GM12874 (cell line): ENCODE measurements around the gene PIK3R1.

Source experiments
- TF ChIP-seq, protein P1 (sequence below): IDR thresholded peaks from 2 replicates; pipeline ENCODE4 v1.5.1; 2011; ENCODE audit warnings: low read depth, mild to moderate bottlenecking, control low read depth, low read length, moderate library complexity; ENCODE audit not compliant: insufficient read depth

The PIK3R1 gene

DNA sequence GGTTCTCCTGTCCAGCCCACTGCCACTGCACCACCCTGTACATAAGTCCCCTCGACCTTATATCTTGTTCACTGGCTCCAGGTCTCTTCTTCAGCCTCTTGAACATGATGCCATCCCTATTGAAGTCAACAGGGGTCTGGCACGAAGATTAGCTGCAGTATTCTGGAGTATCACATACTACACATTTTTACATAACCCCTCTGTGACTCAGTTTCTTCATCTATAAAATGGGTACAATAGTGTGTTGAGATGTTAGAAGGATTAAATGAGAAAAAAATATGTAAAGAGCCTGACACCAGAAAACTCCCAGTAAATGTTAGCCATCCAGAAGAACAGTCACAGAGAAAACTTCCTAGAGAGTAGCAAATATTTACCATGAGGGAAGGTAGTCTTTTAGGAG lies 98.9 kb downstream of the PIK3R1 start:
- TF ChIP-seq, protein P1, sequence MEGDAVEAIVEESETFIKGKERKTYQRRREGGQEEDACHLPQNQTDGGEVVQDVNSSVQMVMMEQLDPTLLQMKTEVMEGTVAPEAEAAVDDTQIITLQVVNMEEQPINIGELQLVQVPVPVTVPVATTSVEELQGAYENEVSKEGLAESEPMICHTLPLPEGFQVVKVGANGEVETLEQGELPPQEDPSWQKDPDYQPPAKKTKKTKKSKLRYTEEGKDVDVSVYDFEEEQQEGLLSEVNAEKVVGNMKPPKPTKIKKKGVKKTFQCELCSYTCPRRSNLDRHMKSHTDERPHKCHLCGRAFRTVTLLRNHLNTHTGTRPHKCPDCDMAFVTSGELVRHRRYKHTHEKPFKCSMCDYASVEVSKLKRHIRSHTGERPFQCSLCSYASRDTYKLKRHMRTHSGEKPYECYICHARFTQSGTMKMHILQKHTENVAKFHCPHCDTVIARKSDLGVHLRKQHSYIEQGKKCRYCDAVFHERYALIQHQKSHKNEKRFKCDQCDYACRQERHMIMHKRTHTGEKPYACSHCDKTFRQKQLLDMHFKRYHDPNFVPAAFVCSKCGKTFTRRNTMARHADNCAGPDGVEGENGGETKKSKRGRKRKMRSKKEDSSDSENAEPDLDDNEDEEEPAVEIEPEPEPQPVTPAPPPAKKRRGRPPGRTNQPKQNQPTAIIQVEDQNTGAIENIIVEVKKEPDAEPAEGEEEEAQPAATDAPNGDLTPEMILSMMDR, result no peak

GRCh38 chr5:68315679-68316271 lies 100.2 kb downstream of the PIK3R1 start:
- TF ChIP-seq, protein P1, result no peak

DNA sequence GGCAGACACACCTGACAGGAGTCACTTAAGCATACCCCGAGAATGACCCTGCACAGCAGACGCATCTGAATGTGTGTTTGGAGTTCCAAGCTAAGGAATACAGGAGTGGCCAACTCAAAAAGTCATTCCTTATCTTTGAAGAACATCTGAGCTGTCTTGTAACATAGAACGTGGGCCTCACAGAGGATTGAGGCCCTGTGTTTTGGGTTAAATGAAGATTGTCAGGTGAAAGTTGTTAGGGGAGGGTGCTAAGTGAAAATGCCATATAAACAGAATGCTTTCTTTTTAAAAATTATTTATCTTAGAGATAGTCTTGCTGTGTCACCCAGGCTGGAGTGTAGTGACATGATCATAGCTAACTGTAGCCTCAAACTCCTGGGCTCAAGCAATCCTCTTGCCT lies 100.9 kb downstream of the PIK3R1 start:
- TF ChIP-seq, protein P1, result no peak

DNA sequence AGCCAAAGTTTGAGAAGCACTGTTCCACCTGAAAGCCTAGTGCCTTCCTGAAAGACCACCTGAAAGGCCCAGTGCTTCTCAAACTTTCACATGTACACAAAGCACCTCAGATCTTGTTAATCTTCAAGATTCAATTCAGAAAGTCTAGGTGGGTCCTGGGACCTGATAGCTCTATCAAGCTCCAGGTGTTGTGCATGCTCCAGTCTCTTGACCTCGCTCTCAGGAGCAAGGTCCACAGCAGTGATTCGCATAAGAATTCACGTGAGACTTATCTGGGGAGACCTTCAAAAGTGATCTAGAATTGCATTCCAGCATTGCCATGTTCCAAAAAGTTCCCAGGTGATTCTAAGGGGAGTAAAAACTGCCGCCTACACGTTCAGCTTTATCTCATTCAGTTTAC lies 102.1 kb downstream of the PIK3R1 start:
- TF ChIP-seq, protein P1, result no peak

DNA sequence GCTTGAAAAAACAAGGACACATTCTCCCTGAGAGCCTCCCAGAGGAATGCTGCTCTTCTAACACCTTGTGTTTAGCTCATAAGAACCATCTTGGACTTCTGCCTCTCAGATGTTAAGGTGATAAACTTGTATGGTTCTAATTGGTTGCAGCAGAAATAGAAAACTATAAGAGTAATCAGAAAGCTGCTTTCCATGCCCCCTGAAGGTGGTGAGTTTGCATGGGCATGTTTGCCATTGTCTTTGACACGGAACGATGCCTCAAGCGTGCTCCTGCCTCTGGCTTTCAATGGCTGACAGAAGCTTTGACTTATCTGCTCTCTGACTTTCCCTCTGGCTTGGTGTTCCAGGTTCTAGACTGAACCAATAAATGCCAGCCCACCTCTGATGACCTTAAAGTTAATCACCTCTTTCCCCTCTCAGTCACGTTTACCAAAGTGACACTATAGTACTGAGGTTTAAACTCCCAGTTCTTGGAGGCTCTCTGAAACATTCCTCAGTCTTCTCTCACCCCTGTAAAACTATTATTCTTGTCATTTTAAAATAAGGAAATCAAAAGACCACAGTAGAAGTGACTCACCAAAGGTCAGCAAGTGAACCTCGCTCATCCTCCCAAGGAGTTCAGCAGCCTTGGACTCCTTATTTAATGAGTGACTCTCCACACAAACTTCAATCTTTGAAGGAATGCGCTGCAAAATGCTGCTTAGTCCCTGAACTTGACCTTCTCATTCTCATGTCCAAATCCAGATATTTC lies 103.6 kb downstream of the PIK3R1 start:
- TF ChIP-seq, protein P1, result no peak

GRCh38 chr5:68319706-68320412 lies 104.3 kb downstream of the PIK3R1 start:
- TF ChIP-seq, protein P1, result no peak

DNA sequence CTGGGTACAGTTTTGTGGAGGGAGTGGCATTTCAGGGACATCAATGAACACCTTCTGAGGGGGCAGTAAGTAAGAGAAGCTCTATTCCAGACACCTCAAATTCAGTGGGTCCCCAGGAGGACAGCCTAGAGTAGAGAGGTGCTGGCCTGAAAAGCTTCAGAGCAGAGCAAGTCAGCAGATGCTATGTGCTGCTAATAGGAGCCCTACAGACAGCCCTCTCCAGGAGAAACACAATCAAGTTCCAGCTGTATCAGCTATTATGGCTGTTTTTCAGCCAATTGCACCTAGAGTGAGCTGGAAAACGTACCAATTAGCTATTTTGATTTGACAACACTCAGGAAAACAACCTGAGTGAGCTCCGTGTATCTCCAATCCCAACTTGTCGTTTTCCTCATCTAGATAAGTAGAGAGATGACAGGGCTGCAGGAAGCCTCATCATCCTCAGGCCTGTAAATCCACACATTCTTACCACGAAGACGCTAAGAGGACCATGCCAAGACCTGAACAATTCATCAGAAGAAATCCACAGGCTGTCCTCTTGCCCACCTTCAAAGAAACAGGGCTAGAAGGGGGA lies 104.9 kb downstream of the PIK3R1 start:
- TF ChIP-seq, protein P1, result no peak
